Upper lobe of left lung (tissue), 4 donors: Measurements from ENCODE around the gene EXOC4.

ENCODE experiments used
- CTCF ChIP-seq, 6 experiments: fragments of 450-650 bp in 4 of 6; fragments of 200-600 bp in 2 of 6; sonication (generic) in 2 of 6; IDR thresholded peaks; one replicate each; pipeline ENCODE4 v1.5.1; 2016 to 2019; ENCODE audit warnings: antibody characterized with exemption in 6 of 6
- POLR2A ChIP-seq, 4 donors: fragments of 450-650 bp; IDR thresholded peaks; one replicate each; pipeline ENCODE4 v1.5.1; 2016 to 2017; ENCODE audit warnings: antibody characterized with exemption in 4 of 4, mild to moderate bottlenecking in 2 of 4
- POLR2AphosphoS5 ChIP-seq, 2 donors: sonication (generic); formaldehyde crosslinking; IDR thresholded peaks; one replicate each; pipeline ENCODE4 v1.5.1; 2017; ENCODE audit warnings: antibody characterized with exemption in 2 of 2

- no peak for TF ChIP-seq CTCF (IDR thresholded peaks at IDR 0.05)
- no peak for TF ChIP-seq POLR2A (IDR thresholded peaks at IDR 0.05)
- TF ChIP-seq POLR2AphosphoS5 (IDR thresholded peaks at IDR 0.05) = no peak
These were observed 524.8 kb downstream of the EXOC4 start for GRCh38 chr7:133777701-133778100.
